ENCODE data around the gene CDK5RAP1.

- TF ChIP-seq IRF2 (CRISPR knock-in tag; IDR thresholded peaks at IDR 0.05; ENCODE audit: borderline replicate concordance, low read depth) (no peak), SMAD3 (CRISPR knock-in tag; IDR thresholded peaks at IDR 0.05; ENCODE audit: borderline replicate concordance) (no peak)
Measured at GRCh38 chr20:33348136-33348937, 53.0 kb downstream of the CDK5RAP1 start.

All from WTC11 (cell line).